ENCODE results near the gene CYP3A4. TPM values are rescaled to one million over a fixed set of nuclear protein-coding genes. Genes with fewer than 3 reads are reported as not detected.

CYP3A4 gene
- total and polyA plus RNA-seq, 9 of the 15 experiments (the other 6 are each of a cell fraction or from before 2014, with no cell fraction given) = 0.07 to 0.08 TPM; not detected in 7

DNA sequence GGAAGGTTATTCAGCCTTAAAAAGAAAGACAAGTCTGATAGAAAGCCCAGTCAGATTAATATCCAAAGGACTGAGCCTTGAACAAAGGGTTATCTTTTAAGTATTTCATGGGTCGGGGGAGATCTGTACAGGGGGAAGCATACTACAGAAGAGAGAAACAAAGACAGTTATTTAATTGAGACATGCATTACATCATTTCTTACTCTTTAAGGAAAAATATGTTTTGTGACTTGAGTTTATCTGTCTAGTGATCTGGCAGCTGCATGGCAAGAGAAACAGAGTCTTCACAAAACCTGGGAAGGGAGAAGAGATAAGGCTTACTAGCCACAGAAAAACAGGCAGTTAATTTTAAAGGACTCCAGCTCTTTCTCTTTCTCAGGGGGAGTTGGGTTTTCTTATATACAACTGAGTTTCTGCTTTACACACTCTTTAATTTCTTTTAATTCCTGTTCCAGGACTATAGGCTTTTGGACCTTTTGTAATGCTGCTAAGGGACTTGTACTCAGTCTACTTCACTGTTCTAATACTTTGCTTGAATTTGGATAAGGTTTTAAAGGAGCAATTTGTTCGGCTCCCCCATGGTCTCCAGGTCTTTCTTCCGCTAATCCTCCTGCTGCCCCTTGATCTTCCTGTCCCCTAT lies 23.0 kb upstream of the CYP3A4 start (continued):
- TF ChIP-seq COPS2 (conservative IDR thresholded peaks at IDR 0.05) (no peak), CHCHD3 (CRISPR knock-in tag; IDR thresholded peaks at IDR 0.05) (no peak), HDAC1 (IDR thresholded peaks at IDR 0.05) (0 out of 4 replicates have a peak, but pooled peaks of 1 of the 2 experiments have one; percentile 50), FOSL1 (tag; conservative IDR thresholded peaks at IDR 0.05) (0 out of 2 replicates have a peak, but pooled peaks have one; percentile 53), STAT5B (CRISPR knock-in tag; IDR thresholded peaks at IDR 0.05) (no peak), THRA (IDR thresholded peaks at IDR 0.05) (no peak), MECOM (CRISPR knock-in tag; IDR thresholded peaks at IDR 0.05) (0 out of 2 replicates have a peak, but pooled peaks have one; percentile 13), POLR2AphosphoS5 (IDR thresholded peaks at IDR 0.05; ENCODE audit: control insufficient read depth, insufficient read depth, low read depth, low read length) (no peak), RCOR1 (IDR thresholded peaks at IDR 0.05; ENCODE audit: borderline replicate concordance in 1 of 2, low read depth in 2 of 2, low read length in 2 of 2) (peak in 1 of 2 experiments; percentile 44; a peak in 1 of 4 replicates), HNRNPK (IDR thresholded peaks at IDR 0.05; ENCODE audit: low read depth, low read length, poor library complexity, severe bottlenecking) (no peak), EP400 (IDR thresholded peaks at IDR 0.05) (peak; percentile 60)
- TF ChIP-seq, protein P1, sequence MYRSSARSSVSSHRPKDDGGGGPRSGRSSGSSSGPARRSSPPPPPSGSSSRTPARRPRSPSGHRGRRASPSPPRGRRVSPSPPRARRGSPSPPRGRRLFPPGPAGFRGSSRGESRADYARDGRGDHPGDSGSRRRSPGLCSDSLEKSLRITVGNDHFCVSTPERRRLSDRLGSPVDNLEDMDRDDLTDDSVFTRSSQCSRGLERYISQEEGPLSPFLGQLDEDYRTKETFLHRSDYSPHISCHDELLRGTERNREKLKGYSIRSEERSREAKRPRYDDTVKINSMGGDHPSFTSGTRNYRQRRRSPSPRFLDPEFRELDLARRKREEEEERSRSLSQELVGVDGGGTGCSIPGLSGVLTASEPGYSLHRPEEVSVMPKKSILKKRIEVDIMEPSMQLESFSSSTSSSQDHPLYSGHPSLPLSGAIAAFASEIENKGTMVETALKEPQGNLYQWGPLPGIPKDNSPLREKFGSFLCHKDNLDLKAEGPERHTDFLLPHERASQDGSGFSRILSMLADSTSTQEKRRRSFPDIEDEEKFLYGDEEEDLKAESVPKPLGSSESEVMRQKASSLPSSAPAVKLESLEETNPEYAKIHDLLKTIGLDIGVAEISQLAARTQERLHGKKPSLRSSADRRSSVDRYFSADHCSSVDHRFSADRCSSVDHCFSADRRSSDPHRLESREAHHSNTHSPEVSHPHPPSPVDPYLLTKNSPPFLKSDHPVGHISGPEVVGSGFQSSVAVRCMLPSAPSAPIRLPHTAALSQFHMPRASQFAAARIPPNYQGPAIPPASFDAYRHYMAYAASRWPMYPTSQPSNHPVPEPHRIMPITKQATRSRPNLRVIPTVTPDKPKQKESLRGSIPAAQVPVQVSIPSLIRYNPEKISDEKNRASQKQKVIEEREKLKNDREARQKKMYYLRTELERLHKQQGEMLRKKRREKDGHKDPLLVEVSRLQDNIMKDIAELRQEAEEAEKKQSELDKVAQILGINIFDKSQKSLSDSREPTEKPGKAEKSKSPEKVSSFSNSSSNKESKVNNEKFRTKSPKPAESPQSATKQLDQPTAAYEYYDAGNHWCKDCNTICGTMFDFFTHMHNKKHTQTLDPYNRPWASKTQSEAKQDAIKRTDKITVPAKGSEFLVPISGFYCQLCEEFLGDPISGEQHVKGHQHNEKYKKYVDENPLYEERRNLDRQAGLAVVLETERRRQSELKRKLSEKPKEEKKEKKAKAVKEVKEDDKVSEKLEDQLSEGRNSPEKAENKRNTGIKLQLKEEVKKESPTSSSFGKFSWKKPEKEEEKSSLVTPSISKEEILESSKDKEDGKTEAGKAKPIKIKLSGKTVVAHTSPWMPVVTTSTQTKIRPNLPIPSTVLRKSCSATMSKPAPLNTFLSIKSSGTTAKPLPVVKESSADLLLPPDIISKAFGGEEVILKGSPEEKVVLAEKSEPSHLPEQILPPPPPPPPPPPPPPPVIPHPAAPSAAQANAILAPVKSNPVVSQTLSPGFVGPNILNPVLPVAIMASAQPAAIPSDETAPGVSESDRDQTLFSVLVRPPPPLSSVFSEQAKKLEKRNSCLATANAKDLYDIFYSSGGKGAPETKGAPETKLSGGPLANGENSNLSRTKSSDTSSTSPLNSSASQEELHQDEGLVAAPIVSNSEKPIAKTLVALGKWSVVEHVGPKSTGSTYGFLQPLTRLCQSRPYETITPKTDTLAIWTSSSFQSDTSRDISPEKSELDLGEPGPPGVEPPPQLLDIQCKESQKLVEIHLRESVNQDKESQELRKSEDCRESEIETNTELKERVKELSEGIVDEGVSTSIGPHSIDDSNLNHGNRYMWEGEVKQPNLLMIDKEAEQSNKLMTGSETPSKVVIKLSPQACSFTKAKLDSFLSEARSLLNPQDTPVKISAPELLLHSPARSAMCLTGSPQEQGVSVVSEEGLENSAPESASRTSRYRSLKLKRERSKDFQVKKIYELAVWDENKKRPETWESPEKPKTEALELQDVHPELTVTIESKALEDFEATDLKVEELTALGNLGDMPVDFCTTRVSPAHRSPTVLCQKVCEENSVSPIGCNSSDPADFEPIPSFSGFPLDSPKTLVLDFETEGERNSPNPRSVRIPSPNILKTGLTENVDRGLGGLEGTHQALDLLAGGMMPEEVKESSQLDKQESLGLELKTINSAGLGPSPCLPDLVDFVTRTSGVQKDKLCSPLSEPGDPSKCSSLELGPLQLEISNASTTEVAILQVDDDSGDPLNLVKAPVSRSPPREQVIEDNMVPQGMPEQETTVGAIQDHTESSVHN (IDR thresholded peaks at IDR 0.05; ENCODE audit: borderline replicate concordance in 1 of 2, low read depth in 1 of 2) = peak in 1 of 2 experiments; percentile 98; a peak in 2 of 4 replicates
- TF ChIP-seq, protein P2, sequence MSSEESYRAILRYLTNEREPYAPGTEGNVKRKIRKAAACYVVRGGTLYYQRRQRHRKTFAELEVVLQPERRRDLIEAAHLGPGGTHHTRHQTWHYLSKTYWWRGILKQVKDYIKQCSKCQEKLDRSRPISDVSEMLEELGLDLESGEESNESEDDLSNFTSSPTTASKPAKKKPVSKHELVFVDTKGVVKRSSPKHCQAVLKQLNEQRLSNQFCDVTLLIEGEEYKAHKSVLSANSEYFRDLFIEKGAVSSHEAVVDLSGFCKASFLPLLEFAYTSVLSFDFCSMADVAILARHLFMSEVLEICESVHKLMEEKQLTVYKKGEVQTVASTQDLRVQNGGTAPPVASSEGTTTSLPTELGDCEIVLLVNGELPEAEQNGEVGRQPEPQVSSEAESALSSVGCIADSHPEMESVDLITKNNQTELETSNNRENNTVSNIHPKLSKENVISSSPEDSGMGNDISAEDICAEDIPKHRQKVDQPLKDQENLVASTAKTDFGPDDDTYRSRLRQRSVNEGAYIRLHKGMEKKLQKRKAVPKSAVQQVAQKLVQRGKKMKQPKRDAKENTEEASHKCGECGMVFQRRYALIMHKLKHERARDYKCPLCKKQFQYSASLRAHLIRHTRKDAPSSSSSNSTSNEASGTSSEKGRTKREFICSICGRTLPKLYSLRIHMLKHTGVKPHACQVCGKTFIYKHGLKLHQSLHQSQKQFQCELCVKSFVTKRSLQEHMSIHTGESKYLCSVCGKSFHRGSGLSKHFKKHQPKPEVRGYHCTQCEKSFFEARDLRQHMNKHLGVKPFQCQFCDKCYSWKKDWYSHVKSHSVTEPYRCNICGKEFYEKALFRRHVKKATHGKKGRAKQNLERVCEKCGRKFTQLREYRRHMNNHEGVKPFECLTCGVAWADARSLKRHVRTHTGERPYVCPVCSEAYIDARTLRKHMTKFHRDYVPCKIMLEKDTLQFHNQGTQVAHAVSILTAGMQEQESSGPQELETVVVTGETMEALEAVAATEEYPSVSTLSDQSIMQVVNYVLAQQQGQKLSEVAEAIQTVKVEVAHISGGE (CRISPR knock-in tag; IDR thresholded peaks at IDR 0.05) = peak in 1 of 3 experiments; percentile 54; a peak in 2 of 6 replicates

Data from K562 (cell line).